Inflammatory macrophage (primary cell): ENCODE results near the gene ATG4D.
A peak's percentile ranks its signal among the peaks of the same experiment; 100 is the strongest.
"Not testable (repeated sequence)": the region's sequence is repeated elsewhere in the genome, so short reads cannot be mapped to it uniquely, and the experiment has no call there.

Experiments used
- DNase-seq, 2 donors: peaks; one replicate each; pipeline ENCODE4 v3.0.0-alpha.2; 2020 to 2022

Gene ATG4D

DNA sequence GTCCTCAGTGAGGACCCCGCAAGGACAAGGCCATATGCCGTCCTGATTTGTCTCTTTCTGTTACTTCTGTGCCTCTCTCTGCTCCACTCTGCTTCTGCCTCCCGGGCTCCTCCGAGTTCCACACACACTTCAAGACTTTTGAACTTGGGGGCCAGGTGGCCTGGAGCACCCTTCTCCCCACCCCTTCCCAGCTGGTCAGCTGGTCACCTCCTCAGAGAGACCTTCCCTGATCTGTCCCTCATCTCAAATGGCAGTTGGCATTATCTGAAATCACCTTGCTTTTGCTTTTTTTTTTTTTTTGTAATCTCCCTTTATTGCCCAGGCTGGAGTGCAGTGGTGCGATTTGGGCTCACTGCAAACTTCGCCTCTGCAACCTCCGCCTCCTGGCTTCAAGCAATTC, 24.3 kb upstream of the ATG4D start:
- no peak for DNase-seq

DNA sequence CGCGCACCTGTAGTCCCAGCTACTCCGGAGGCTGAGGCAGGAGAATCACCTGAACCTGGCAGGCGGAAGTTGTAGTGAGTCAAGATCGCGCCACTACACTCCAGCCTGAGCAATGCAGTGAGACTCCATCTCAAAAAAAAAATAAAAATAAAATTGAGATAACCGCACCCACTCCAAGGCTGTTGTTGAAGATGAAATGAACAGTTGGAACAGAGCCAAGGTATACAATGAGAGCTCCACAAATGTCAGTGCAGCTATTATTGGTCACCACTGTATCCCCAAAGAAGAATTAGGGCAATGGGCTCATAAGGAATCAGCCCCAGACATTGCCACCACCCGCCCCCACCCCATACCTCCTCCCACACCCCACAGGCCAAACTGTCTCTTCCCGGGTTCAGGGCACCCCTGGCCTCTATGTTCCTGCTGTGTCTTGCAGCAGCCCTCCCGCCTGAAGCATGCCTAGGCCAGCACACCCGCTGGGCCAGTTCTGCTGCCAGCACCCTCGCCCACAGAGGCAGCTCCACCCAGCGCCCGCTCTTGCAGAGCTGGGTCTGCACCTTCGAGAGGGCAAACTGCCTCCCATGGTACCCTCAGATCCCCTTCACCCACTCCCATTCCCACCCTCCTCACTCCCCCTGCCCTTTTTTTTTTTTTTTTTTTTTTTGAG, 22.9 kb upstream of the ATG4D start:
- DNase-seq, result no peak

DNA sequence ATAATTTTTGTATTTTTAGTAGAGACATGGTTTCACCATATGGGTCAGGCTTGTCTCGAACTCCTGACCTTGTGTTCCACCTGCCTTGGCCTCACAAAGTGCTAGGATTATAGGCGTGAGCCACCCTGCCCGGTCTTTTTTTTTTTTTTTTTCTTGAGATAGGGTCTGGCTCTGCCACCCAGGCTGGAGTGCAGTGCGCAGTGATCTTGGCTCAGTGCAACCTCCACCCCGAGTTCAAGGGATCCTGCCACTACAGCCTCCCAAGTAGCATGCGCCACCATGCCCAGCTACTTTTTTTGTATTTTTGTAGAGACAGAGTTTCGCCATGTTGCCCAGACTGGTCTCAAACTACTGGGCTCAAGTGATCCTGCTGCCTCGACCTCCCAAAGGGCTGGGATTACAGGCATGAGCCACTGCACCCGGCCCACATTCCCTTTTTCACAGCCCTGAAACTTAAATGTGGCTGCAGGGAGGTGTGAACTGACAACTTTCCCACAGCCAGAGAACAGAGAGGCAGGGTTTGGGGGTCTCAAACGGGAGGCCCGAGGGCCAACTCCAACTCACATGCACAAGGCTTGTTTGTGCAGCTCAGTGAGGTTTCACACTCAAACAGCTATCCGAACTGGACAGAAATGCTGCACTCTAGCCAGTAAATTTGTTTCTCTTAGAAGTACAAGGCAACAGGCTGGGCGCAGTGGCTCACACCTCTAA, 22.1 kb upstream of the ATG4D start:
- no peak for DNase-seq

DNA sequence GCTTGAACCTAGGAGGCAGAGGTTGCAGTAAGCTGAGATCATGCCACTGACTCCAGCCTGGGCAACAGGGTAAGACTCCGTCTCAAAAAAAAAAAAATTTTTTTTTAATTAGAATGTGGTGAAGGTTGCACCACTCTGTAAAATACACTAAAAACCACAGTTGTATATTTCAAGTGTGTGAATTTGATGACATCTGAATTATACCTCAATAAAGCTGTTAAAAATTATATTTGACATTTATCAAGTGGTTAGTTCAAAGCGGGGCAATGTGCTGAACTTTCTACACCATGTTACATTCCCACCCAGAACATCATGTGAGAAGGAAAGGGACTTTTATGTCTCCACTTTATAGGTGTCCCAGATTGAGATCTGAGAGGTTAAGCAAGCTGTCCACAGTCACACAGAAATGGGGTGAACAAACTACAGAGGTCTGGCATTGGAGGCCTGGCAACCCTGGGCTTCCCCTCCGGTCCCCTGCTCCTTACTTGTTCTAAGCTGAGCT, 20.5 kb upstream of the ATG4D start:
- DNase-seq, result no peak

DNA sequence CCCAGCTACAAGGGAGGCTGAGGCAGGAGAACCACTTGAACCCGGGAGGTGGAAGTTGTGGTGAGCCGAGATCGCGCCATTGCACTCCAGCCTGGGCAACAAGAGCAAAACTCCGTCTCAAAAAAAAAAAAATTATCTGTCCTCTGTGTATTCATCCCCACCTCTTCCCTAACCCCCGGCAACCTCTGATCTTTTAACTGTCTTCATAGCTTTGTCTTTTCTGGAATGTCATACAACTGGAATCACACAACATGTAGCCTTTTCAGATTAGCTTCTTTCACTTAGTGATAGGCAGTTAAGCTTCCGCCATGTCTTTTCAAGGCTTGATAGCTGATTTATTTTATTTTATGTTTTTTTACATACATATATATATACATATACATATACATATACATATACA, 18.1 kb upstream of the ATG4D start:
- no peak for DNase-seq

DNA sequence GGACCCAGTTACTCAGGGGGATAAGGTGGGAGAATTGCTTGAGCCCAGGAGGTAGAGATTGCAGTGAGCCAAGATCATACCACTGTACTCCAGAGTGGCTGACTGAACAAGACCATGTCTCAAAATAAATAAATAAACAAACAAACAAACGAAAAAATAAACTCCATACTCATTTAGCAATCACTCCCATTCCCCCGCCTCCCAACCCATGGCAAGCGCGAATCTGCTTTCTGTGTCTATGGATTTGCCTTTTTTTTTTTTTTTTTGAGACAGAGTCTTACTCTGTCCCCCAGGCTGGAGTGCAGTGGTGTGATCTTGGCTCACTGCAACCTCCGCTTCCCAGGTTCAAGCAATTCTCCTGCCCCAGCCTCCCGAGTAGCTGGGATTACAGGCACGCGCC, 16.8 kb upstream of the ATG4D start:
- not testable (repeated sequence) for DNase-seq

DNA sequence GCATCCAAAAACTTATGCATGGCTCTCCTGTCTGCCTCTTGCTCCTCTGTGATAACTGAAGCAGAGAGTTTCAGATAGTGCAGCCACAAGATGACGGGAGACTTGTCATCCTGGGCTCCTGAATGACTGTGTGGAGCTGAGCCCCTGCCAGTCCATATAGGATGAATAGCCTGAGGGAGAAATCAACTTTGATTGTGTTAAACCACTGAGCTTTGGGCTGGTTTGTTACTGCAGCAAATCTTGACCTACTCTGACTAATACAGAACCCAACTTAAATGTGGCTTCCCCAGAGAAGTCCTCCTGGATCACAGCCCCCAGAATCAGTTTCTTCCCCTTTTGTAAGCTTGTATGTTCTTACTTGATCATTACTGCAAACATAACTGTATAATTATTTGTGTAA, 11.2 kb upstream of the ATG4D start:
- no peak for DNase-seq

DNA sequence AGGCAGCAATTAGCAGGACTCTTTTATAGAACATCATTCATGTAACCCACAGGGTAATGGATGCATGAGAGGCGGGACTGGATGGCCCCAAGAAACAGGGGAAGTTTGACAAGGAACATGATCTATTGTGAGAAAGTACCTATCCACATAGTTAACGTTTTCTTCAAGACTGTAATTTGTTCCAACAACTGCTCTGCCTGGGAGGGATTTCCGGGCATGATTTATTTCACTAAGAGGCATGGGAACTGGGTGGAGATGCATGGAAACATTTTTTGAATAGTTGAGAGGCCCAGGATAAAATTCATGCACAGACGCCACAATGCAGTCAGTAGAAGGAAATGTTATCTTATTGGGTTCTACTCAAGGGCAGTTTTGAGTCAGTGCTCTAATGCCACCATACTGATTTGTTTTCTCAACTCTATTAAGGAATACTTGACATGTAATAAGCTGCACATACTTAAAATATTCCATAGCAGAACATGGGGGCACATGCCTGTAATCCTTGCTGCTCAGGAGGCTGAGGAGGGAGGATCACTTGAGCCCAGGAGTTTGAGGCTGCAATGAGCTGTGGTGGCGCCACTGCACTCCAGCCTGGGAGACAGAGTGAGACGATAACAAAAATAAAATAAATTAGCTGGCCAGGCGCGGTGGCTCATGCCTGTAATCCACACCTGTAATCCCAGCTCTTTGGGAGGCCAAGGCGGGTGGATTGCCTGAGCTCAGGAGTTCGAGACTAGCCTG, 9.9 kb upstream of the ATG4D start:
- no peak for DNase-seq

DNA sequence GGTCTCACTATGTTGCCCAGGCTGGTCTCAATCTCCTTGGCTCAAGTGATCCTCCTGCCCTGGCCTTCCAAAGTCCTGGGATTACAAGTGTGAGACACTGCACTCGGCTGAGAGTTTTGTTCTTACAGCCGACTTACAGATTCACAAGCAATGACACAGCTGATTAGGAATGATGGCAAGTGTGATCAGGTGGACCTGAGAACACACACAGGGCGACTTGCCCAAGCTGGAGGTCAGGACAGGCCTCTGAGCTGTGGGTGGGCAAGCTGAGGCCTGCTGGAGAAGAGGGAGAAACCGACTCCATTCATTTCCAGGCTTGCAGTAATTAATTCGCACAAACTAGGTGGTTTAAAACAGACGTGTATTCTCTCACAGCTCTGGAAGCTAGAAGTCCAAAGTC, 8.1 kb upstream of the ATG4D start:
- DNase-seq, result no peak

DNA sequence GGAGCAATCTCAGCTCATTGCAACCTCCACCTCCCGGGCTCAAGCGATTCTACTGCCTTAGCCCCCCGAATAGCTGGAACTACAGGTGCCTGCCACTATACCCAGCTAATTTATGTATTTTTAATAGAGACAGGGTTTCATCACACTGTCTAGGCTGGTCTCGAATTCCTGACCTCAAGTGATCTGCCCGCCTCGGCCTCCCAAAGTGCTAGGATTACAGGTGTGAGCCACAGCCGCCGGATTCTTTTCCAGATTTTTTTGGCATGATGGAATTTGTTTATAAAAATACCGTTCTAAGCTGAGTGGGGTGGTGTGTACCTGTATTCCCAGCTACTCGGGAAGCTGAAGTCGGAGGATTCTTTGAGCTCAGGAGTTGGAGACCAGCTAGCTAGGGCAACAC, 6.0 kb upstream of the ATG4D start:
- DNase-seq, result no peak

DNA sequence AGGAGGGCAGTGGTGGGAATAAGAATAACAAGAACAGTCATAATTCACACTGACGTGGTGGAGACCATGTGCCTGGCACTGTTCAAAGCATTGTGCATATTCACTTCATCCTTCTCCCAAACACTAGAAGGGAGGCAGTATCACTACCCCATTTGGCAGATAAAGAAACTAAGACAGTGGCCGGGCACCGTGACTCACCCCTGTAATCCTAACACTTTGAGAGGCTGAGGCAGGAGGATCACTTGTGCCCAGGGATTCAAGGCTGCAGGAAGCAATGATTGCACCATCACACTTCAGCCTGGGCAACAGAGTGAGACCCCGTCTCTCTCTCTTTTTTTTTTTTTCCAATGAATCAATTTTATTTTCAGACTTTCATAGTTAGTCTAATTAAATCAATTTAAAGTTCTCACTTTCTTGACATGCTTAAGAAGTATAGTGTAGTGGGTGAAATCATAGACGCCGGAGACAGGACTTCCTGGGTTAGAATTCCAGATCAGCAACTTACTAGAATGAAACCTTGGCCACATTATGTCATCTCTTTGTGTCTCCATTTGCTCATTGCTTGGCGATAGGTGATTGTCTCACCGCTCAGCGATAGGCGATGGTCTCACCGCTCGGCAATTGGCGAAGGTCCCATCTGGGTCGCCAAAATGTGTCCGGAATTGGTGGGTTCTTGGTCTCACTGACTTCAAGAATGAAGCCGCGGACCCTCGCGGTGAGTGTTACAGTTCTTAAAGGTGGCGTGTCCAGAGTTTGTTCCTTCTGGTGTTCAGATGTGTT, 5.3 kb upstream of the ATG4D start:
- DNase-seq, result peak in 1 of 2 donors; percentile 28

DNA sequence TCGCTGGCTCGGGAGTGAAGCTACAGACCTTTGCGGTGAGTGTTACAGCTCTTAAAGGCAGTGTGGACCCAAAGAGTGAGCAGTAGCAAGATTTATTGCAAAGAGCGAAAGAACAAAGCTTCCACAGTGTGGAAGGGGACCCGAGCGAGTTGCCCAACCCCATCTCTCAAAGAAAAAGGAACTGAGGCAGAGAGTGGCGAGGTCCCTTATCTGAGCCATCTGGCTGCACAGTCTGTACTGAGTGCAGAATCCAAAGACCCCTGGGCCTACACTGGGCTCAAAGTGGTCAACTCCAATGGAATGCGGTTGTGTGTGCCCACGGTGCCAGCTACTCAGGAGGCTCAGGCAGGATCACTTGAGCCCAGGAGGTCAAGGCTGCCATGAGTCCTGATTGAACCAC, 4.7 kb upstream of the ATG4D start:
- peak in 1 of 2 donors; percentile 16 for DNase-seq

DNA sequence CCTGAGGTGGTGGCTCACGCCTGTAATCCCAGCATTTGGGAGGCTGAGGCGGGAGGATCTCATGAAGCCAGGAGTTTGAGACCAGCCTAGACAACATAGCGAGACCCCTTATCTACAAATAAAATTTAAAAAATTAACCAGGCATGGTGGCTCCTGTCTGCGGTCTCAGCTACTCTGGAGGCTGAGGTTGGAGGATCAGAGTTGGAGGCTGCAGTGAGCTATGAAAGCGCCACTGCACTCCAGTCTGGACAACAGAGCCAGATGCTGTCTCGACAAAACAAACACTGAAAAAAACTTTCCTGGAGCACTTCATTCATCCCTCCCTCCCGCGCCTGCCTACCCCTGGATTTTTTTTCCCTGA, 665 bp upstream of the ATG4D start:
- no peak for DNase-seq

DNA sequence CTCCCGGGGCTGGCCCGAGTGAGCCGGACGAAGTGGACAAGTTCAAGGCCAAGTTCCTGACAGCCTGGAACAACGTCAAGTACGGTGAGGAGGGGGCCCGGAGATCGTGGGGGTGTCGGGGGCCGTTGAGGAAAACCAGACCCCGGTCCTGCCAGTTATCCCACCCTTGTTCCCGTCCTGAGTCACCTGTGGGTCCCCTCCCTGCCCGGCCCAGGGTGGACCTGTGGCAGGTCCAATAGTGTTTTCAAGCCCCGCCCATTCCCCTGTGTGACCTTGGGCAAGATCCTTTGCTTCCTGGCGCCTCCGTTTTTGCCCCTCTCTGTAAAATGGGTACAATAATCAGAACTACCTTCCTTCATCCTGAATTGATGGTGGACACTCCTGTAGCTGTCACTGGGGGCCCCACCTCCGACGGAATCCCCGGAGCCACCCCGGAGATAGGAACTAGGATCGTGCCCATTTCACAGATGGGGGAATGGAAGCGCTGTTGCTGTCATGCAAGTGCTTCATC, 593 bp downstream of the ATG4D start:
- peak in 1 of 2 donors; percentile 27 for DNase-seq

DNA sequence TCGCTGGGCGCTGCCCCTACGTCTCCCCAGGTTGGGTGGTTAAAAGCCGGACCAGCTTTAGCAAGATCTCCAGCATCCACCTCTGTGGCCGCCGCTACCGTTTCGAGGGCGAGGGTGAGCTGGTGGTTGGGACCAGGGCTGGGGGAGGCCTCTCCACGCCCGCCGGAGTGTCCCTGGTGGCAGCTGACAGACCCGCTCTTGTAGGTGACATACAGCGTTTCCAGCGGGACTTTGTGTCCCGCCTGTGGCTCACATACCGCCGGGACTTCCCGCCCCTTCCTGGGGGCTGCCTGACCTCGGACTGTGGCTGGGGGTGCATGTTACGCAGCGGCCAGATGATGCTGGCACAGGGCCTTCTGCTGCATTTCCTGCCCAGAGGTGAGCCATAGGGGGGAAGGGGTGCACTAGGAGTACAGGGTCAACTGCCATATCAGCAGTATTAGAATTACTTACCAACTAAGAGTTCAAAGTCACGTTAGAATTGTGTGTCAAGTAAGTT, 1.1 kb downstream of the ATG4D start:
- DNase-seq, result no peak

DNA sequence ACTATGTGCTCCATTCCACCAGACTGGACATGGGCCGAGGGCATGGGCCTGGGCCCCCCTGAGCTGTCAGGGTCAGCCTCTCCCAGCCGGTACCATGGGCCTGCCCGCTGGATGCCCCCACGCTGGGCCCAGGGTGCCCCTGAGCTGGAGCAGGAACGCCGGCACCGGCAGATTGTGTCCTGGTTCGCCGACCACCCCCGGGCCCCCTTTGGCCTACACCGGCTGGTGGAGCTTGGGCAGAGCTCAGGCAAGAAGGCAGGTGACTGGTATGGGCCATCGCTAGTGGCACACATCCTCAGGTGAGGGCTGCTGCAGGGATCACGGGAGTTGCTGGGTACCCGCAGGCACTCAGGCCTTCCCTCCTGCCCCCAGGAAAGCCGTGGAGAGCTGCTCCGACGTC, 3.1 kb downstream of the ATG4D start:
- no peak for DNase-seq

DNA sequence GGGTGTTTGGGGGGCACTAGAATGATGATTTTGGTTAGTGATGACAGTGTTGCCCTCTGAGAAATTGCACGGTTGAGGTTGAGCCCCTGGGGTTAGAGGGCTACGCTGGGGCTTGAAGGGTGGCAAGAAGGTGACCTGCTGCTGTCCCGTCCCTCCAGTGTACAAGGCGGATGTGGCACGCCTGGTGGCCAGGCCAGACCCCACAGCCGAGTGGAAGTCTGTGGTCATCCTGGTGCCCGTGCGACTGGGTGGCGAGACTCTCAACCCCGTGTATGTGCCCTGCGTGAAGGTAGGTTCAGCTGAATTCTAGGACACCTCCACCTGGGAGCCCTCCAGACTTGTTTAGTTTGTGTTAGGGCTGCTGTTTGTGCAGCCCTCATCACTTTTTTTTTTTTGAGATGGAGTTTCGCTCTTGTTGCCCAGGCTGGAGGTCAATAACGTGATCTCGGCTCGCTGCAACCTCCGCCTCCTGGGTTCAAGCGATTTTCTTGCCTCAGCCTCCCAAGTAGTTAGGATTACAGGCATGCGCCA, 5.1 kb downstream of the ATG4D start:
- no peak for DNase-seq

DNA sequence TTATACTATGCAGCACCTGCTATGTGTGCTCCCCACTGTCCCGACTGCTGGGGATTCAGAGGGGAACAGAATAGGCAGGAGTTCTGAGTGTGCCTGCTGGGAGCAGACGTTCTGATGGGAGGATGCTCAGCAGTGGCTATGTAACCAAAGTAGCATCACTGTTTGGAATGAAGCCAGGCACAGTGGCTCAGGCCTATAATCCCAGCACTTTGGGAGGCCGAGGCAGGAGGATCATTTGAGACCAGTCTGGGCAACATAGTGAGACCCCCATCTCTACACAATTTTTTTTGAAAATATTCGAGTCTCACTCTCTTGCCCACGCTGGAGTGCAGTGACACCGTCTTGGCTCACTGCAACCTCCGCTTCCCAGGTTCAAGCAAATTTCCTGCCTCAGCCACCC, 6.0 kb downstream of the ATG4D start:
- no peak for DNase-seq

DNA sequence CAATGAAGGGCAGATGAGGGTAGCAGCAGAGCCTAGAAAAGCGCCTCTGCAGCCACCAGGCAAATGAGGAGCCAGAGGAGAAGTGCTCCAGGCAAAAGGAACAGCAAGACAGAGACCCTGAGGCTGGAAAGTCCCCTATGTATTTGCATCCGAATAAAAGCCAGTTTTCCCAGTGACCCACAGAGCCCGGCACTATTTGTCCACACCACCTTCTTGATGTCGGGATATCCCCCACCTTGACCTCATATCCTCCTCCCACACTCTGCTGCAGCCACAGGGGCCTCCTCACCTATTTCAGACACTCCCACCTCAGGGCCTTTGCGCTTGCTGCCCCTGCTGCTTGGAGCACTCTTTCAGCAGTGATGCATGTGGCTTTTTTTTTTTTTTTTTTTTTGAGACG, 6.6 kb downstream of the ATG4D start:
- no peak for DNase-seq

DNA sequence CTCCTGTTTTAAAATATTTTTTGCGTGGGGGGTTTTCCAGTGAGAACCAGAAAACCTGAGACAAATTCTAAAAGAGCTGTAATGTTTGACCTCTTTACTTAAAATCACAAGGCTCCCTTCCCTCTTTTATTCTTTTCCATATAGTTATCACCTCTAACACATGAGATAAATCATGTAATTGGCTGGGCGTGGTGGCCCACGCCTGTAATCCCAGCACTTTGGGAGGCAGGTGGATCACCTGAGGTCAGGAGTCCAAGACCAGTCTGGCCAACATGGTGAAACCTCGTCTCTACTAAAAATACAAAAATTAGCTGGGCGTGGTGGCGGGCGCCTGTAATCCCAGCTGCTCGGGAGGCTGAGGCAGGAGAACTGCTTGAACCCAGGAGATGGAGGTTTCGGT, 7.3 kb downstream of the ATG4D start:
- not testable (repeated sequence) for DNase-seq

DNA sequence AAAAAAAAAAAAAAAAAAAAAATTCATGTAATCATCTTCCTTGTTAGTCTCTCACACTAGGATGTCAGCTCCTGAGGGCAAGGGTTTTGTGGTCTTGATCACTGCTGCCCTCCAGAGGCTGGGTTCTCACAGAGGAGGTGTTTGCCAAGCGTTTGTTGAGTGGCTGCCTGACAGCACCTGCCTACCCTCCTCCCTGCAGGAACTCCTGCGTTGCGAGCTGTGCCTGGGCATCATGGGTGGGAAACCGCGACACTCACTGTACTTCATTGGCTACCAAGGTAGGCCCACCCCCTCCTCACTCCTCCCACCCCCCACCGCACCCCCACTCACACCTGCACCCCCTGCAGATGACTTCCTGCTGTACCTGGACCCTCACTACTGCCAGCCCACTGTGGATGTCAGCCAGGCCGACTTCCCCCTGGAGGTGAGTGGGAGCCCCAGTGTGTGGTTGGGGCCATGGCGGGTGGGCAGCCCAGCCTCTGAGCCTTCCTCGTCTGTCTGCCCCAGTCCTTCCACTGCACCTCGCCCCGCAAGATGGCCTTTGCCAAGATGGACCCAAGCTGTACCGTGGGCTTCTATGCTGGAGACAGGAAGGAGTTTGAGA, 8.1 kb downstream of the ATG4D start:
- DNase-seq, result peak; percentile 22 to 46

DNA sequence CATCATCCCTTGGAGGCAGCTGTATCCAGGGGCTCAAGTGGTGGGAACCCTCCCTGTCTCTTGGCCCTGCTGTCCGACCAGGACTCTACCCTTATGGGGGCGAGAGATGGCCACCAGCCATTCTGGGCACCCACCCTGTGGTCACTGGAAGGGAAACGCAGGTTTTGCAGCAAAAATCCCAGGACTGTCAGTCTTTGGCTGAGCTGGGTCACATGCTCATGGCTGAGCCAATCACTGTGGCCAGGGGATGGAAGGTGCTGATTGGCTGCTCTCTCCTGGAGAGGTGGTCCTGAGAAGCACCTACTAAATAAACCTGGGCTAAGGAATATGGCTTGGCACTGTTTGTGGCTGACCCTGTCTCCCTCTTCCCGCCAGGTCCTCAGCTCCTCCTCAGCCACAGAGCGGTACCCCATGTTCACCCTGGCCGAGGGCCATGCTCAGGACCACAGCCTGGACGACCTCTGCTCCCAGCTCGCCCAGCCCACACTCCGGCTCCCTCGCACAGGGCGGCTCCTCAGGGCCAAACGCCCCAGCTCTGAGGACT, 8.9 kb downstream of the ATG4D start:
- no peak for DNase-seq
